Measurements from ENCODE around the gene TSPAN6. TPM values are rescaled to one million over a fixed set of nuclear protein-coding genes. Genes with fewer than 3 reads are reported as not detected.
A peak's percentile ranks its signal among the peaks of the same experiment; 100 is the strongest.

Gene TSPAN6
- total RNA-seq, 1 experiment from 2014 or later, result 7.2 TPM

- in situ Hi-C loops (cut with HindIII; ENCODE audit: low pct_unique_long_range_greater_than_20kb, low sequenced_read_pairs), result no loop called here
- no TSS peak for BruUV-seq (replicated peaks)
- H3K36me3 ChIP-seq (ENCODE audit: control insufficient read depth, insufficient read depth, low read length), result no peaks in the 10 kb centered on the region
- H3K27ac ChIP-seq (ENCODE audit: low read length), result no peak overlapping the region
- no peak overlapping the region for H3K4me3 ChIP-seq (ENCODE audit: low read depth in 2 of 2, low read length in 2 of 2)
- ChIA-PET POLR2A (no interaction called here), CTCF (no interaction called here)
- TF ChIP-seq, protein P1, sequence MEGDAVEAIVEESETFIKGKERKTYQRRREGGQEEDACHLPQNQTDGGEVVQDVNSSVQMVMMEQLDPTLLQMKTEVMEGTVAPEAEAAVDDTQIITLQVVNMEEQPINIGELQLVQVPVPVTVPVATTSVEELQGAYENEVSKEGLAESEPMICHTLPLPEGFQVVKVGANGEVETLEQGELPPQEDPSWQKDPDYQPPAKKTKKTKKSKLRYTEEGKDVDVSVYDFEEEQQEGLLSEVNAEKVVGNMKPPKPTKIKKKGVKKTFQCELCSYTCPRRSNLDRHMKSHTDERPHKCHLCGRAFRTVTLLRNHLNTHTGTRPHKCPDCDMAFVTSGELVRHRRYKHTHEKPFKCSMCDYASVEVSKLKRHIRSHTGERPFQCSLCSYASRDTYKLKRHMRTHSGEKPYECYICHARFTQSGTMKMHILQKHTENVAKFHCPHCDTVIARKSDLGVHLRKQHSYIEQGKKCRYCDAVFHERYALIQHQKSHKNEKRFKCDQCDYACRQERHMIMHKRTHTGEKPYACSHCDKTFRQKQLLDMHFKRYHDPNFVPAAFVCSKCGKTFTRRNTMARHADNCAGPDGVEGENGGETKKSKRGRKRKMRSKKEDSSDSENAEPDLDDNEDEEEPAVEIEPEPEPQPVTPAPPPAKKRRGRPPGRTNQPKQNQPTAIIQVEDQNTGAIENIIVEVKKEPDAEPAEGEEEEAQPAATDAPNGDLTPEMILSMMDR (IDR thresholded peaks at IDR 0.05), result no peak
- TF ChIP-seq TCF7L2 (IDR thresholded peaks at IDR 0.05; ENCODE audit: low read depth, low read length) (no peak), POLR2AphosphoS5 (IDR thresholded peaks at IDR 0.05; ENCODE audit: low read depth, low read length) (no peak), SIN3A (IDR thresholded peaks at IDR 0.05; ENCODE audit: borderline replicate concordance, insufficient read depth, low read depth, low read length) (no peak)
- TF ChIP-seq, protein P2, sequence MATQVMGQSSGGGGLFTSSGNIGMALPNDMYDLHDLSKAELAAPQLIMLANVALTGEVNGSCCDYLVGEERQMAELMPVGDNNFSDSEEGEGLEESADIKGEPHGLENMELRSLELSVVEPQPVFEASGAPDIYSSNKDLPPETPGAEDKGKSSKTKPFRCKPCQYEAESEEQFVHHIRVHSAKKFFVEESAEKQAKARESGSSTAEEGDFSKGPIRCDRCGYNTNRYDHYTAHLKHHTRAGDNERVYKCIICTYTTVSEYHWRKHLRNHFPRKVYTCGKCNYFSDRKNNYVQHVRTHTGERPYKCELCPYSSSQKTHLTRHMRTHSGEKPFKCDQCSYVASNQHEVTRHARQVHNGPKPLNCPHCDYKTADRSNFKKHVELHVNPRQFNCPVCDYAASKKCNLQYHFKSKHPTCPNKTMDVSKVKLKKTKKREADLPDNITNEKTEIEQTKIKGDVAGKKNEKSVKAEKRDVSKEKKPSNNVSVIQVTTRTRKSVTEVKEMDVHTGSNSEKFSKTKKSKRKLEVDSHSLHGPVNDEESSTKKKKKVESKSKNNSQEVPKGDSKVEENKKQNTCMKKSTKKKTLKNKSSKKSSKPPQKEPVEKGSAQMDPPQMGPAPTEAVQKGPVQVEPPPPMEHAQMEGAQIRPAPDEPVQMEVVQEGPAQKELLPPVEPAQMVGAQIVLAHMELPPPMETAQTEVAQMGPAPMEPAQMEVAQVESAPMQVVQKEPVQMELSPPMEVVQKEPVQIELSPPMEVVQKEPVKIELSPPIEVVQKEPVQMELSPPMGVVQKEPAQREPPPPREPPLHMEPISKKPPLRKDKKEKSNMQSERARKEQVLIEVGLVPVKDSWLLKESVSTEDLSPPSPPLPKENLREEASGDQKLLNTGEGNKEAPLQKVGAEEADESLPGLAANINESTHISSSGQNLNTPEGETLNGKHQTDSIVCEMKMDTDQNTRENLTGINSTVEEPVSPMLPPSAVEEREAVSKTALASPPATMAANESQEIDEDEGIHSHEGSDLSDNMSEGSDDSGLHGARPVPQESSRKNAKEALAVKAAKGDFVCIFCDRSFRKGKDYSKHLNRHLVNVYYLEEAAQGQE (IDR thresholded peaks at IDR 0.05; ENCODE audit: insufficient read depth in 1 of 2, low read depth in 2 of 2, low read length in 1 of 2), result no peak
- H3K9me3 ChIP-seq (ENCODE audit: control insufficient read depth, insufficient read depth, low read depth, low read length), result no peaks in the 10 kb centered on the region
- intact Hi-C loops (cut with micrococcal nuclease; ENCODE audit: unreplicated experiment), result no loop called here
- DNase-seq (ENCODE audit: low read depth, low spot score), result no peak
- ATAC-seq, result no peak
- no peaks in the 10 kb centered on the region for H3K27me3 ChIP-seq (ENCODE audit: control insufficient read depth, insufficient read depth, low read length)
- no peaks in the 10 kb centered on the region for H3K4me1 ChIP-seq (ENCODE audit: control insufficient read depth, insufficient read depth, low read length)
Observed at GRCh38 chrX:100658941-100659381, 22.4 kb upstream of the TSPAN6 start.

DNA sequence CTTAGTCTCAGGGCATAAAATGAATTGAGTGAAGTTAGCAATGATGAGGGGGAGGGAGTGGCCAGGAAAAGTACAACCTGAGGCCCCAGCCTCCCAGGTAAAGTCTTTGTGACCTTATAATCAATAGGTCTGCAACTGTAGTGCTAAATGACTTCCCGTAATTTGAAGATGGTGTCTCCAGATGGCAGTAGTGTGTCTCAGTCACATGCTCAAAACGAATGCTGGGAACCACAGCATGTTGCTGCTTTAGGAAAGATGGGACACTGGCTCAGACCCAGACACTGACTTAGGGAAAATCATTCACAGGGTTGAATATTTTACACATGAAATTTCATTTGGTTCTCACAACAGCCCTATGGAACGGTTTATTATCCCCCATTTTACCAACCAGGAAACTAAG is 17.7 kb upstream of the TSPAN6 start:
- ChIA-PET POLR2A (no interaction called here), CTCF (no interaction called here)
- Histone ChIP-seq H3K36me3 (ENCODE audit: control insufficient read depth, insufficient read depth, low read length) (no peaks in the 10 kb centered on the region), H3K4me1 (ENCODE audit: control insufficient read depth, insufficient read depth, low read length) (no peaks in the 10 kb centered on the region), H3K4me3 (ENCODE audit: low read depth in 2 of 2, low read length in 2 of 2) (no peak overlapping the region), H3K9me3 (ENCODE audit: control insufficient read depth, insufficient read depth, low read depth, low read length) (no peaks in the 10 kb centered on the region), H3K27ac (ENCODE audit: low read length) (no peak overlapping the region), H3K27me3 (ENCODE audit: control insufficient read depth, insufficient read depth, low read length) (no peaks in the 10 kb centered on the region)
- TF ChIP-seq POLR2AphosphoS5 (IDR thresholded peaks at IDR 0.05; ENCODE audit: low read depth, low read length) (no peak), SIN3A (IDR thresholded peaks at IDR 0.05; ENCODE audit: borderline replicate concordance, insufficient read depth, low read depth, low read length) (no peak)
- TF ChIP-seq, protein P1 (IDR thresholded peaks at IDR 0.05), result peak; percentile 53
- DNase-seq (ENCODE audit: low read depth, low spot score), result no peak
- BruUV-seq (replicated peaks), result no TSS peak
- in situ Hi-C loops (cut with HindIII; ENCODE audit: low pct_unique_long_range_greater_than_20kb, low sequenced_read_pairs), result no loop called here
- intact Hi-C loops (cut with micrococcal nuclease; ENCODE audit: unreplicated experiment), result no loop called here
- ATAC-seq, result 0 out of 2 replicates have a peak, but pooled peaks have one; percentile 69
